Epidermal melanocyte (primary cell): ENCODE measurements around the gene CYP4Z1.
"Not testable (repeated sequence)": the region's sequence is repeated elsewhere in the genome, so short reads cannot be mapped to it uniquely, and the experiment has no call there.

Experiments
- DNase-seq: peaks from one replicate; pipeline ENCODE4 v3.0.0; 2011; ENCODE audit warnings: low spot score; ENCODE audit not compliant: insufficient read length

The CYP4Z1 gene

GRCh38 chr1:47067097-47067594 lies at the start of gene CYP4Z1:
Gene CYP4Z1, plus strand, starts transcription at chr1:47067231. Its CDS starts 260 bp downstream, at chr1:47067491.
- no peak for DNase-seq

DNA sequence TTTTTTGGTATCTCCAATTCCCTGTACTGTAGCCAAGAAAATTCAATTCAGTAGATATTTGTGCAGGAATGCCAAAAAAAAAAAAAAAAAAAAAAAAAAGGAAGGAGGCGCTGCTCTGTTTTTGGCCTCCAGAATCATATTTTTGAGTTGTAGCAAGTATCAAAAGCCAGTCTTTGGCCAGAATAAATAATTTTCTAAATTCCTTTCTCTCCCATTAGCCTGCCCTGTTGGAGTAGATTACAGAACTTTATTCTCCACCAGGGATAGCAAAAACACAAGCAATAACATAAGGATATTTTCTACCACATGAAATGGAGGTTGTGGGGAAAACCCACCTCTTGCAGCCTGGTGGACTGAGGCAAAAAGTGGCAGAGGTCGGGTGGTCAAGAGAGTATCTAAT lies 46.0 kb upstream of the CYP4Z1 start:
- no peak for DNase-seq

DNA sequence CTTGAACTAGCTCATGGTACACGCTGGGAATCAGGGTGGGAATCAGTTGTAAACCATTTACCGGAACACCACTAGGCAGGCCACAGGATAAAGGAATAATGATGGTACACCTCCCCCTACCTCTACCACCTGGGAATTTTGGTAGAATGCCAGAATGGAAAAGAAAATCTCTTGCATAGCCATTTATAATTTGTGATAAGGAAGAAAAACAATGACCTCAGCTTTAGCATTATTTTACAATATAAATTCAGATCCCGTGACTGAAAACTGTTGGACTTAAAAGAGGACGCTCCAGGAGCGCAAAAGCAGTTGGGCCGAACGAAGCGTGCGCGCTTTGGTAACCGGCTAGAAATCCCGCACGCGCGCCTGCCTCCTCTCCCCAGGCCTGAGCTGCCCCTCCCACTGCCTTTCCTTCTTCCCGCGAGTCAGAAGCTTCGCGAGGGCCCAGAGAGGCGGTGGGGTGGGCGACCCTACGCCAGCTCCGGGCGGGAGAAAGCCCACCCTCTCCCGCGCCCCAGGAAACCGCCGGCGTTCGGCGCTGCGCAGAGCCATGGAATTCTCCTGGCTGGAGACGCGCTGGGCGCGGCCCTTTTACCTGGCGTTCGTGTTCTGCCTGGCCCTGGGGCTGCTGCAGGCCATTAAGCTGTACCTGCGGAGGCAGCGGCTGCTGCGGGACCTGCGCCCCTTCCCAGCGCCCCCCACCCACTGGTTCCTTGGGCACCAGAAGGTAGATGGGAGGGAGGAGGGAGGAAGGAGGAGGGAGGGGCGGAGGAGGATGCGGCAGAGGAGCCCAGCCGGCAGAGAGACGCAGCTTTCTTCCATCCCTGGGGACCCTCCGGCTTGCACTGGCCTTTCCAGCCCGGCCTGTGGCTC lies 43.5 kb upstream of the CYP4Z1 start, which contains the start of gene CYP4X1:
TSS of gene CYP4X1 (plus strand) at position 402 of the 873 bp plus-strand sequence. CDS start at position 551, 149 bp downstream.
- DNase-seq = no peak

DNA sequence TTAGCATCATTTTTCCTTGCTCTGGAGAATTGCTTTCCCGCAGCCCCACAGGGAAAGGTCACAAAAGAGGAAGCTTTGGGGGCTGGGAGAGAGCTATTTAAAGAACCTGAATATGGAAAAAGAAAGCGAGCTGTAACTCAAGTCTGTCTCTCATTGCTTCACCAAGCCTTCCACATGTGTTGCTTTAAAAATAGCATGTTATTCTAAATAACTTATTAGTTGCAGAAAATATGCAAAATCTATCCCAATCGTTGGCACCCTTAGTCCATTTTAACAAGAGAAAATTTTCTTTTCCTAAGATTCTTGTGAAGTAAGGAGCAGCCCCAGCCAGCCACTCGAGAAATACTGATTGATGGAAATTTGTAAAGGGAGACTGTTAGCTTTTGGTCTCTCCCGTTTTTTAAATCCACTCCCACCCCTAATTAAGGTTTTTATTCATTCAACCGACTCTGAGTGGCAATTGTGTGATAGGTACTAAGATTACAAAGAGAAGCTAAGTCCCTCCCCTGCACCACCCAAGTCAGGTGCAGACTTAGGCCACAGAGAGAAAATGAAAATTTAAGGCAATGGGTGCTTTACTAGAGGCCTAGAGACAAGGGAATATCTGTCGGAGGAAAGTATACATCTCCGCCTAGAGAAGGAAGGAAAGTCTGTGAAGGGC lies 42.8 kb upstream of the CYP4Z1 start:
- DNase-seq = no peak

GRCh38 chr1:47030170-47030805 lies 36.7 kb upstream of the CYP4Z1 start:
- DNase-seq = no peak

GRCh38 chr1:47031059-47031458 lies 36.0 kb upstream of the CYP4Z1 start:
- peak; percentile 26 for DNase-seq

DNA sequence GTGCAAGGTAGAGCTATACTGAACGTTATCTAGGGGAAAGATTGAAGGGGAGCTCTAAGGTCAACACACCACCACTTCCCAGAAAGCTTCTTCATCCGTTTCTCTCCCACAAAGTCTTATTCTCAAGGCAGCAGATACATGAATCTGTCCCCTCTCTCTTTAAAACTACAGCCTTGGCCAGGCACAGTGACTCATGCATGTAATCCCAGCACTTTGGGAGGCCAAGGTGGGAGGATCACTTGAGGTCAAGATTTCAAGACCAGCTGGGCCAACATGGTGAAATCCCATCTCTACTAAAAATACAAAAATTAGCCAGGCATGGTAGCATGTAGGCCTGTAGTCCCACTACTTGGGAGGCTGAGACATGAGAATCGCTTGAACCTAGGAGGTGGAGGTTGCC lies 35.4 kb upstream of the CYP4Z1 start:
- DNase-seq = no peak

DNA sequence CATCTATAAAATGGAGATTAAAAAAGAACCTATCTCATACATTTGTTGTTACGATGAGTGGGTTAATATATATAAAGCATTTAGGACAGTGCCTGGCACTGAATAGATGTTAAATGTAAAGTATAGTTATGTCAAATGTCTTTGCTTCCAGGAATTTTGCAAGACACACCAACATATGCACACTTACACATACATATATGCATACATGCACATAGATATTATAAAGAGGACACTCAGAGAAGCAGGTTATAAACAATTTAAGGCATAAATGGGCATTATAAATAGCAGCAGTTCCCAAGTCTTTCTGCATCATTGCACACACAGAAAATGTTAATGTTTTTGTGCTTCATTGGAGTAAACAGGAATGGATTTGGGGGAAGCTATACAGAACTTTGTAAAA lies 30.3 kb upstream of the CYP4Z1 start:
- DNase-seq = no peak

DNA sequence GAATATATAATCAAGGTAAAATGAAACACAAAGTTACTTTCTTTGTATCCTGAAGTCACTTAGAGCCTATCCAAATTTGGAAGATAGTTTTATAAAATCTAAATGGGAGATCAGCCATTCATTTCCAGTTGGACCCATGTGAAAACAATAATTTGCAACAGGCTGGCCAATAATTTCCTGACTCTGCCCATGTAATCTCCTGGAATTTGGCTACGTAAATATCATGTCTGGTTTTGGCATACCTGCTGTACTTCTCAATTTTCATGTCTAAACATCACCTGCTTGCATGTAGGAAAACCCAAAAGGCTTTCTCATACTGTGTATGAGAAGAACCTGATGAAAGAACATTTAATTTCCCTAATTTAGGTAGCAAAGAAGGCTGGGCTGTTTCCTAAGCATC lies 7.7 kb upstream of the CYP4Z1 start:
- no peak for DNase-seq

DNA sequence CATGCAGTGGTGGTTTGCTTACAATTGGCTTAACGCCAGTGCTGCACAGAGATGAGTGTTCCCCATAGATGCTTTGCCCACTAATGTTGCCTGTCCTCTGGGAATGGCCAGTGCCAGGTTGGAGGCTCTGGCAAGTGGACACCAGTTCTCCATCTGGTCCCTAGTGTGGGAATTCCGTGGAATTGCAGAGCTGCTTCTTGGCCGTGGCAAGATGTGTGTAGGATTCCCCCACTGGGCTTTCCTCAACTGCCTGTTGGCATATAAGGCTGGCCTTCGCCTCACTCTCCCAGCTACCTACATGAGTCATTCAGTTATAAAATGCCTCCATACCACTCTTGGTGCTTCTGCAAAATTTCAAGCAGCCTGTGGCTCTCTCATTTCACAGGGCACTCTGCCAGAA lies 2.0 kb downstream of the CYP4Z1 start:
- DNase-seq = not testable (repeated sequence)

DNA sequence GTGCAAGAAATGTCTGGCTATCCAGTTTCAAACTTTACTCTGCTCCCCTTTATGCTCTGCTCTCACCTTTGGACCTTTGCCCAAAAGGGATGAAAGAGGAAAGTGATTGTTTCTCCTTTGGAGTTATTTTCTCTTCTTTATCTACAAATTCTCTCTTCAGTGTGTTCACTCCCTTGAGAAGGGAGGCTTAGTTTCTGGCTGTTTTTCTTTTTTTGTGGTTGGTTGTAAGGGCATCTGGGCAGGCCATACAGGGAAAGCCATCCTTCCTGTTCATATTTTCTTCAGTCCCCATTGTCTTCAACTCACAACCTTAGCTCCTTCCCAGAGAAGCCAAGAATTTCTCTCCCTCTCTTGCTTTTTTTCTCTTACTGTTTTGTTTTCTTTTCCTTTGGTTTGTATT lies 2.5 kb downstream of the CYP4Z1 start:
- DNase-seq = not testable (repeated sequence)

GRCh38 chr1:47089356-47089755 lies 22.3 kb downstream of the CYP4Z1 start:
- not testable (repeated sequence) for DNase-seq

DNA sequence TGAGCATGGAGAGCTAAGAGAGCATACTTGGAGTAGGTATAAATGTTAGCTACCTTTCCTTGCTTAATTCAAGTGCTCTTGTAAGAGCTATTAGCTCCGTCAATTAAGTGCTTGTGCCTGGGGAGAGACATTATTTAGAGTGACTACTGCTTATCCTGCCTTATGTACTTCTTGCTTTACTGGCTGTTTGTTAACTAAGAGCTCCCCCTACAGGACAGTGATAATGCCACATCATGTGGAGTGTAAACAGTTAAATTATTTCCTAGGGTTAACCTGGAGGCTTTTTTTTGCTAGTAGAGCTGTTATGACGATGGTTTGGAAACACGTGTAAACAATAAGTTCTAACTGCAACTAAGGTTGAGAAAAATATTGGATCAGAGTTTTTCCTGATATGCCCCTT lies 24.4 kb downstream of the CYP4Z1 start:
- not testable (repeated sequence) for DNase-seq

- no peak for DNase-seq
Measured at GRCh38 chr1:47104816-47105215, 37.8 kb downstream of the CYP4Z1 start.

GRCh38 chr1:47106792-47107191 lies 39.8 kb downstream of the CYP4Z1 start:
- no peak for DNase-seq

DNA sequence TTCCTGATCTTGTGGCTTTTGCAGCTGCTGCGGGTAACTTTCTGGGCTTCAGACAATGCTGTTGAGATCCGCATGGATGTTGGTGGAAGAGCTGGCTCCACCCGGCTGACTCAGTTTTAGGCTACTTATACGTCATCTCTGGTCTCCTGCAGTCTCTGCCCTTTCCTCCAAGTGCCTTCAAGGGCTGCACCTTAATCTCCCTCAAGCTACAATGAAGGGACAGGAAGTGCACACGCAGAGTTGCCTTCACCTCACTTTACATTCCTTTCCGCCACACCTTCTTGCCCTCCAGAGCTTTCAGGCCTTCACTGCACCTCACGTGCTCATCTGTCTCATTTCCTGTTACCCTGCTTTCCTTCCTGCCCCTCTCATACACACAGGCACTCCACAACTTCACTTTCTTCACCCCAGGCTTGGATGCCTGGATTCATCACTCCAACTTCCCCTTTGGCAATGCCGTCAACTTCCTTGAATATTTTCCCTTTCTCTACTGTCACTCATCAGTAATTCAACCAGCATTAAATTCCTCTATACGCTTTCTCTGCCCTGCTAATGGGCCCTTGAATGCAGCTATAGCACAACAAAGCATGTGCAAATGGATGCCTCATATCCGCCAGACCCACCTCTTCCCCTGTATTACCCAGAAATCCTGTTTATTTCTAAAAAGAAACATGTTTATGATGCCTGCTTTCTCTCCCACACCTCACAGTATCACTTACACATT lies 41.0 kb downstream of the CYP4Z1 start:
- not testable (repeated sequence) for DNase-seq

GRCh38 chr1:47109482-47109881 lies 42.5 kb downstream of the CYP4Z1 start:
- DNase-seq = not testable (repeated sequence)

- DNase-seq = no peak
Measured at GRCh38 chr1:47113178-47113577, 46.1 kb downstream of the CYP4Z1 start.

DNA sequence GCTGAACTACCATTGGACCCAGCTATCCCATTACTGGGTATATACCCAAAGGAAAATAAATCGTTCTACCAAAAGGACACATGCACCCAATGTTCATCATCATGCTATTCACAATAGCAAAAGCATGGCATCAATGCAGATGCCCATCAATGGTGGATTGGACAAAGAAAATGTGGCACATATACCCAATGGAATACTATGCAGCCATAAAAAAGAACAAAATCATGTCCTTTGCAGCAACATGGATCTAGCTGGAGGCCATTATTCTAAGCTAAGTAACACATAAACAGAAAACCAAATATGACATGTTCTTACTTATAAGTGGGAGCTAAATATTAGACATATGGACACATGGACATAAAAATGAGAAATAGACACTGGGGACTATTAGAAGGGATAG lies 54.0 kb downstream of the CYP4Z1 start:
- not testable (repeated sequence) for DNase-seq

DNA sequence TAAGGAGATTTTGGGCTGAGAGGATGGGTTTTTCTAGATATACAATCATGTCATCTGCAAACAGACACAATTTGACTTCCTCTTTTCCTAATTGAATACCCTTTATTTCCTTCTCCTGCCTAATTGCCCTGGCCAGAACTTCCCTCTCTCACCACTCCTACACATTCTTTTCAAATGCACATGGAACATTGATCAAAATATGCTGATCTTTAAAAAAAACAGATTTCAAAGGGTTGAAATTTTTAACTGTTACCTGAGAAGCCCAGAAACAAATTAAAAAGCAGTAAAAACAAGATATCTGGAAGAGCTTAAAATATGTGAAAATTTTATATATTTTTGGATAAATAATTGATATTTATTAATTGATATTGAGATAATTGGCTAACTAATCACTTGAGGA lies 57.8 kb downstream of the CYP4Z1 start:
- DNase-seq = not testable (repeated sequence)

GRCh38 chr1:47126997-47127396 lies 60.0 kb downstream of the CYP4Z1 start:
- DNase-seq = not testable (repeated sequence)
